Natural killer cell (primary cell): ENCODE results near the gene STYX. TPM values are rescaled to one million over a fixed set of nuclear protein-coding genes. Genes with fewer than 3 reads are reported as not detected.
"Not testable (repeated sequence)": the region's sequence is repeated elsewhere in the genome, so short reads cannot be mapped to it uniquely, and the experiment has no call there.

ENCODE experiments used
- ATAC-seq, 3 donors: fragments of 150-1000 bp in 2 of 3; fragments of 200-7000 bp in 1 of 3; cut with Tn5 transposase; 1 replicate in 1 of 3; 2 replicates in 2 of 3; pipeline ENCODE4 v1.10.0; 2021; ENCODE audit warnings: mild to moderate bottlenecking in 2 of 3, moderate library complexity in 2 of 3
- DNase-seq, 2 donors: peaks; one replicate each; pipeline versions ENCODE4 v3.0.0 to v3.0.0-alpha.2; 2013 to 2021; ENCODE audit warnings: mixed read lengths in 1 of 2
- H3K27ac ChIP-seq: one replicate; pipeline ENCODE4 v1.5.1; 2013; ENCODE audit warnings: mild to moderate bottlenecking, low read length
- H3K27me3 ChIP-seq: one replicate; pipeline ENCODE4 v1.6.1; 2013; ENCODE audit warnings: low read length; ENCODE audit not compliant: control insufficient read depth, insufficient read depth
- H3K36me3 ChIP-seq: one replicate; pipeline ENCODE4 v1.6.1; 2013; ENCODE audit warnings: low read length; ENCODE audit not compliant: control insufficient read depth, insufficient read depth
- H3K4me1 ChIP-seq: one replicate; pipeline ENCODE4 v1.6.1; 2013; ENCODE audit warnings: low read length; ENCODE audit not compliant: control insufficient read depth, insufficient read depth
- H3K4me3 ChIP-seq: one replicate; pipeline ENCODE4 v1.5.1; 2013; ENCODE audit warnings: low read length
- H3K9me3 ChIP-seq: one replicate; pipeline ENCODE4 v1.6.1; 2013; ENCODE audit warnings: low read length; ENCODE audit not compliant: control insufficient read depth, insufficient read depth
- H3K27ac Mint-ChIP-seq, 2 donors: one replicate each; pipeline ENCODE4 v1.8.0; 2022; ENCODE audit warnings: mild to moderate bottlenecking in 2 of 2, mixed read lengths in 2 of 2, moderate library complexity in 1 of 2
- H3K27me3 Mint-ChIP-seq, 2 donors: one replicate each; pipeline ENCODE4 v1.8.0; 2022; ENCODE audit warnings: low read depth in 2 of 2, mixed read lengths in 2 of 2
- H3K36me3 Mint-ChIP-seq: one replicate; pipeline ENCODE4 v1.8.0; 2022; ENCODE audit warnings: mixed read lengths
- H3K4me1 Mint-ChIP-seq, 2 donors: one replicate each; pipeline ENCODE4 v1.8.0; 2022; ENCODE audit warnings: mixed read lengths in 2 of 2
- H3K4me3 Mint-ChIP-seq: one replicate; pipeline ENCODE4 v1.8.0; 2022; ENCODE audit warnings: mild to moderate bottlenecking, moderate library complexity, mixed read lengths
- H3K9me3 Mint-ChIP-seq, 2 donors: one replicate each; pipeline ENCODE4 v1.8.0; 2022; ENCODE audit warnings: mixed read lengths in 2 of 2
- CTCF ChIP-seq: fragments of 200-600 bp; IDR thresholded peaks from one replicate; pipeline ENCODE4 v1.8.0; 2022; ENCODE audit warnings: antibody characterized with exemption
- WGBS: methylation state at CpG from one replicate; pipeline ENCODE4 v1.1.7; 2013; ENCODE audit warnings: missing lambda C conversion rate; ENCODE audit not compliant: insufficient coverage; 5-methylcytosine and 5-hydroxymethylcytosine counted together
- intact Hi-C: fragments of 100-400 bp; cut with micrococcal nuclease; formaldehyde crosslinking; loops from one replicate; pipeline ENCODE4 v1.14.2; 2022
- total RNA-seq, 4 donors: library from RNA; stranded (reverse); fragments of 120-200 nt in 1 of 4; gene quantifications; one replicate each; pipeline versions ENCODE4 v1.2.3 to v1.2.4, GENCODE V29; 2013 to 2022

STYX gene
- total RNA-seq, 3 donors from 2014 or later (not counting 1 experiment from before 2014, with no cell fraction given): 13.3 to 22.9 (median 18.3) TPM

- DNase-seq: no peak
- no peaks in the 10 kb centered on the region for H3K27me3 Mint-ChIP-seq
- Histone ChIP-seq H3K27me3 (no peaks in the 10 kb centered on the region), H3K9me3 (no peaks in the 10 kb centered on the region), H3K27ac (no peak overlapping the region), H3K4me1 (no peaks in the 10 kb centered on the region), H3K36me3 (peaks cover 73% of the 10 kb centered on the region), H3K4me3 (no peak overlapping the region)
- no peak overlapping the region for H3K4me3 Mint-ChIP-seq
- no peak for ATAC-seq
- no peak for TF ChIP-seq CTCF
- intact Hi-C loops: no loop called here
- 98% methylated on average over 5 of the region's 6 CpGs for WGBS
- no peak overlapping the region for H3K27ac Mint-ChIP-seq
- no peaks in the 10 kb centered on the region for H3K4me1 Mint-ChIP-seq
- no peaks in the 10 kb centered on the region for H3K9me3 Mint-ChIP-seq
- H3K36me3 Mint-ChIP-seq: peaks cover 7% of the 10 kb centered on the region
Measured at GRCh38 chr14:52716155-52716554, 13.8 kb upstream of the STYX start.

GRCh38 chr14:52723514-52724359 is 6.2 kb upstream of the STYX start:
- Mint-ChIP-seq H3K4me1 (peaks cover 6 to 13% of the 10 kb centered on the region in 2 donors), H3K4me3 (no peak overlapping the region), H3K36me3 (peaks cover 11% of the 10 kb centered on the region), H3K27me3 (no peaks in the 10 kb centered on the region), H3K9me3 (no peaks in the 10 kb centered on the region), H3K27ac (peak overlapping the region; percentile 6 to 64)
- no peak for DNase-seq
- no peaks in the 10 kb centered on the region for H3K27me3 ChIP-seq
- H3K4me3 ChIP-seq: no peak overlapping the region
- peaks cover 67% of the 10 kb centered on the region for H3K36me3 ChIP-seq
- TF ChIP-seq CTCF: no peak
- no peaks in the 10 kb centered on the region for H3K4me1 ChIP-seq
- intact Hi-C loops: no loop called here
- 97% methylated on average over 4 of the region's 4 CpGs for WGBS
- H3K9me3 ChIP-seq: no peaks in the 10 kb centered on the region
- no peak for ATAC-seq
- H3K27ac ChIP-seq: no peak overlapping the region

GRCh38 chr14:52724360-52724644 is 5.7 kb upstream of the STYX start:
- Mint-ChIP-seq H3K4me3 (no peak overlapping the region), H3K36me3 (peaks cover 11% of the 10 kb centered on the region), H3K4me1 (peaks cover 6 to 13% of the 10 kb centered on the region in 2 donors), H3K27me3 (no peaks in the 10 kb centered on the region), H3K27ac (no peak overlapping the region), H3K9me3 (no peaks in the 10 kb centered on the region)
- H3K27me3 ChIP-seq: no peaks in the 10 kb centered on the region
- H3K4me3 ChIP-seq: no peak overlapping the region
- intact Hi-C loops: no loop called here
- peaks cover 62% of the 10 kb centered on the region for H3K36me3 ChIP-seq
- H3K4me1 ChIP-seq: no peaks in the 10 kb centered on the region
- no peak for TF ChIP-seq CTCF
- H3K27ac ChIP-seq: no peak overlapping the region
- no peak for DNase-seq
- no peaks in the 10 kb centered on the region for H3K9me3 ChIP-seq
- no peak for ATAC-seq

- H3K4me3 ChIP-seq, H3K9me3 Mint-ChIP-seq, H3K27ac Mint-ChIP-seq, H3K9me3 ChIP-seq, intact Hi-C loops, H3K4me3 Mint-ChIP-seq, H3K27me3 ChIP-seq, H3K27ac ChIP-seq, ATAC-seq, DNase-seq, H3K27me3 Mint-ChIP-seq: not testable (repeated sequence)
- Histone ChIP-seq H3K4me1 (peaks cover 12% of the 10 kb centered on the region), H3K36me3 (peaks cover 37% of the 10 kb centered on the region)
- H3K36me3 Mint-ChIP-seq: peaks cover 11% of the 10 kb centered on the region
- H3K4me1 Mint-ChIP-seq: peaks cover 15 to 16% of the 10 kb centered on the region in 2 donors
- WGBS: 97% methylated on average over 1 of the region's 2 CpGs
Measured at GRCh38 chr14:52727509-52727908, 2.5 kb upstream of the STYX start.

GRCh38 chr14:52729035-52729434 is 931 bp upstream of the STYX start:
- H3K36me3 Mint-ChIP-seq, intact Hi-C loops, H3K27ac ChIP-seq, ATAC-seq, H3K27me3 ChIP-seq, H3K27me3 Mint-ChIP-seq, H3K9me3 Mint-ChIP-seq, H3K9me3 ChIP-seq, H3K4me3 ChIP-seq, H3K4me3 Mint-ChIP-seq, DNase-seq: not testable (repeated sequence)
- Mint-ChIP-seq H3K27ac (peak overlapping the region in 1 of 2 donors; percentile 72), H3K4me1 (peaks cover 19 to 23% of the 10 kb centered on the region in 2 donors)
- peaks cover 29% of the 10 kb centered on the region for H3K36me3 ChIP-seq
- peaks cover 12% of the 10 kb centered on the region for H3K4me1 ChIP-seq
- 94% methylated on average over 14 of the region's 15 CpGs for WGBS
